Naive B cell (primary cell): Measurements from ENCODE around the gene RXFP4. TPM values are rescaled to one million over a fixed set of nuclear protein-coding genes. Genes with fewer than 3 reads are reported as not detected.

ENCODE experiments used
- polyA plus RNA-seq, 6 donors: library from polyadenylated mRNA; unstranded; fragments of 300-500 nt; fragmentation: Illumina TruSeq; gene quantifications; one replicate each; pipeline ENCODE4 v1.2.3, GENCODE V29; 2021; ENCODE audit warnings: low read depth in 6 of 6

Gene RXFP4
- polyA plus RNA-seq, 6 donors from 2014 or later = 0.21 to 1.2 (median 0.36) TPM; not detected in 3

Other genes with a start within 250 kb of the RXFP4 start
- 10 to 100 TPM in 5 of 6 donors, 1 to 10 TPM in 1; 9.6 to 64.4 (median 30.7) TPM for gene GON4L, start 84.4 kb upstream of the RXFP4 start, polyA plus RNA-seq
- gene SYT11, start 82.1 kb upstream of the RXFP4 start, polyA plus RNA-seq = 10 to 100 TPM in 1 of 6 donors, 1 to 10 TPM in 5; 1.4 to 10.9 (median 2.5) TPM
- gene RIT1, start 30.3 kb upstream of the RXFP4 start, polyA plus RNA-seq = 10 to 100 TPM in 5 of 6 donors, 1 to 10 TPM in 1; 5.2 to 30.0 (median 20.9) TPM
- gene KHDC4, start 7.2 kb upstream of the RXFP4 start, polyA plus RNA-seq = 10 to 100 TPM in 1 of 6 donors, 1 to 10 TPM in 5; 5.5 to 10.7 (median 7.2) TPM
- 10 to 100 TPM in 5 of 6 donors, 1 to 10 TPM in 1; 6.9 to 48.4 (median 27.7) TPM for gene ARHGEF2, start 36.9 kb downstream of the RXFP4 start, polyA plus RNA-seq
- gene SSR2, start 79.3 kb downstream of the RXFP4 start, polyA plus RNA-seq = 100 to 1,000 TPM; 243 to 278 (median 256) TPM
- gene UBQLN4, start 112.2 kb downstream of the RXFP4 start, polyA plus RNA-seq = 1 to 10 TPM; 4.7 to 9.0 (median 6.1) TPM
- 100 to 1,000 TPM in 5 of 6 donors, 10 to 100 TPM in 1; 99.5 to 139 (median 114) TPM for gene LAMTOR2, start 113.1 kb downstream of the RXFP4 start, polyA plus RNA-seq
- gene RAB25, start 119.5 kb downstream of the RXFP4 start, polyA plus RNA-seq = not detected
- under 1 TPM in 2 of 6 donors, not detected in 4; 0.05 to 0.13 TPM for gene MEX3A, start 140.8 kb downstream of the RXFP4 start, polyA plus RNA-seq
- 1 to 10 TPM in 4 of 6 donors, under 1 TPM in 2; 0.33 to 3.0 (median 1.4) TPM for gene LMNA, start 173.1 kb downstream of the RXFP4 start, polyA plus RNA-seq
- 10 to 100 TPM; 23.3 to 37.3 (median 29.5) TPM for gene SEMA4A, start 211.9 kb downstream of the RXFP4 start, polyA plus RNA-seq